HepG2 (cell line): ENCODE measurements around the gene CFAP69. TPM values are rescaled to one million over a fixed set of nuclear protein-coding genes. Genes with fewer than 3 reads are reported as not detected.

Experiments used
- ELF3 ChIP-seq: IDR thresholded peaks from 2 replicates; pipeline ENCODE4 v1.6.1; 2016; ENCODE audit warnings: missing genetic modification reagents, missing compliant biosample characterization
- FOXA3 ChIP-seq: IDR thresholded peaks from 2 replicates; pipeline ENCODE4 v1.6.1; 2016; ENCODE audit warnings: missing genetic modification reagents, missing compliant biosample characterization
- FOXK2 ChIP-seq: fragments of 450-650 bp; IDR thresholded peaks from 2 replicates; pipeline ENCODE4 v1.6.1; 2016
- JDP2 ChIP-seq: sonication (generic); formaldehyde crosslinking; IDR thresholded peaks from 2 replicates; pipeline ENCODE4 v1.8.1; 2022; ENCODE audit warnings: missing genetic modification reagents, borderline replicate concordance
- KDM3A ChIP-seq: IDR thresholded peaks from 2 replicates; pipeline ENCODE4 v1.6.1; 2018; ENCODE audit warnings: low read depth, missing compliant biosample characterization
- MAX ChIP-seq: IDR thresholded peaks from 2 replicates; pipeline ENCODE4 v1.6.1; 2012; ENCODE audit warnings: inconsistent platforms
- MIXL1 ChIP-seq: IDR thresholded peaks from 2 replicates; pipeline ENCODE4 v1.6.1; 2016
- PITX1 ChIP-seq: sonication (generic); formaldehyde crosslinking; IDR thresholded peaks from 2 replicates; pipeline ENCODE4 v1.5.1; 2020; ENCODE audit warnings: mild to moderate bottlenecking, missing genetic modification reagents
- RARA ChIP-seq: IDR thresholded peaks from 2 replicates; pipeline ENCODE4 v1.6.1; 2016; ENCODE audit warnings: missing genetic modification reagents, missing compliant biosample characterization
- RCOR2 ChIP-seq: IDR thresholded peaks from 2 replicates; pipeline ENCODE4 v1.6.1; 2016; ENCODE audit warnings: missing biosample characterization, missing genetic modification reagents
- SKI ChIP-seq: fragments of 450-650 bp; IDR thresholded peaks from one replicate; pipeline ENCODE4 v1.6.1; 2018; ENCODE audit warnings: mild to moderate bottlenecking; ENCODE audit not compliant: partially characterized antibody
- TCF7 ChIP-seq: sonication (generic); IDR thresholded peaks from 2 replicates; pipeline ENCODE4 v1.6.1; 2016; ENCODE audit warnings: antibody characterized with exemption, low read depth
- UBTF ChIP-seq: sonication (generic); formaldehyde crosslinking; IDR thresholded peaks from 2 replicates; pipeline ENCODE4 v1.4.0; 2020; ENCODE audit warnings: mild to moderate bottlenecking, missing genetic modification reagents
- ZC3H13 ChIP-seq: sonication (generic); formaldehyde crosslinking; IDR thresholded peaks from 2 replicates; pipeline ENCODE4 v1.8.1; 2023; ENCODE audit warnings: mild to moderate bottlenecking, missing genetic modification reagents, moderate library complexity
- ZNF121 ChIP-seq: sonication (generic); formaldehyde crosslinking; IDR thresholded peaks from 2 replicates; pipeline ENCODE4 v1.5.0; 2020; ENCODE audit warnings: mild to moderate bottlenecking, missing genetic modification reagents
- ZNF234 ChIP-seq: sonication (generic); formaldehyde crosslinking; conservative IDR thresholded peaks from 2 replicates; pipeline ENCODE4 v1.5.1; 2020; ENCODE audit warnings: mild to moderate bottlenecking, missing genetic modification reagents
- ZNF282 ChIP-seq: fragments of 450-650 bp; IDR thresholded peaks from 2 replicates; pipeline ENCODE4 v1.6.1; 2018; ENCODE audit not compliant: partially characterized antibody
- ZNF292 ChIP-seq: sonication (generic); formaldehyde crosslinking; IDR thresholded peaks from 2 replicates; pipeline ENCODE4 v1.8.1; 2022; ENCODE audit warnings: mild to moderate bottlenecking, low read depth, missing genetic modification reagents, borderline replicate concordance
- ZNF296 ChIP-seq: sonication (generic); formaldehyde crosslinking; conservative IDR thresholded peaks from 2 replicates; pipeline ENCODE4 v1.5.0; 2020; ENCODE audit warnings: mild to moderate bottlenecking, missing genetic modification reagents
- ZNF33B ChIP-seq: sonication (generic); formaldehyde crosslinking; IDR thresholded peaks from 2 replicates; pipeline ENCODE4 v1.5.1; 2020; ENCODE audit warnings: mild to moderate bottlenecking, missing genetic modification reagents
- ZNF691 ChIP-seq: sonication (generic); formaldehyde crosslinking; IDR thresholded peaks from 2 replicates; pipeline ENCODE4 v1.4.0; 2020; ENCODE audit warnings: missing genetic modification reagents, low read depth, mild to moderate bottlenecking, borderline replicate concordance
- ZNF800 ChIP-seq: sonication (generic); formaldehyde crosslinking; IDR thresholded peaks from 2 replicates; pipeline ENCODE4 v1.4.0; 2020; ENCODE audit warnings: missing genetic modification reagents
- ZNF83 ChIP-seq: sonication (generic); formaldehyde crosslinking; IDR thresholded peaks from 2 replicates; pipeline ENCODE4 v1.4.0; 2020; ENCODE audit warnings: missing genetic modification reagents, mild to moderate bottlenecking, borderline replicate concordance
- ZNF841 ChIP-seq: sonication (generic); formaldehyde crosslinking; IDR thresholded peaks from 2 replicates; pipeline ENCODE4 v1.8.1; 2023; ENCODE audit warnings: missing genetic modification reagents, borderline replicate concordance
- ZNF883 ChIP-seq: sonication (generic); formaldehyde crosslinking; IDR thresholded peaks from 2 replicates; pipeline ENCODE4 v1.5.1; 2020; ENCODE audit warnings: mild to moderate bottlenecking, missing genetic modification reagents; ENCODE audit errors: not compliant biosample characterization
- ZSCAN30 ChIP-seq: sonication (generic); formaldehyde crosslinking; IDR thresholded peaks from 2 replicates; pipeline ENCODE4 v1.5.0; 2020; ENCODE audit warnings: mild to moderate bottlenecking, missing genetic modification reagents
- polyA plus RNA-seq, 8 experiments: library from polyadenylated mRNA; depleted of rRNA in 3 of 8; stranded (reverse) in 7 of 8; unstranded in 1 of 8; fragments of >200 nt; fragmentation: Illumina TruSeq in 4 of 8; extraction: Trizol in 4 of 8; gene quantifications; 2 replicates each; pipeline versions ENCODE4 v1.2.1 to v1.2.3, GENCODE V29; 2011 to 2016; ENCODE audit warnings: low read depth in 4 of 8, missing spikeins in 1 of 8, mixed read lengths in 1 of 8; ENCODE audit not compliant: insufficient read depth in 1 of 8
- total RNA-seq, 5 experiments: library from RNA; depleted of rRNA; stranded (reverse); fragments of >200 nt; fragmentation: Illumina TruSeq; extraction: Trizol; gene quantifications; 2 replicates each; pipeline ENCODE4 v1.2.3, GENCODE V29; 2016; ENCODE audit warnings: low read depth in 1 of 5

CFAP69 gene
- total and polyA plus RNA-seq, 2 of the 13 experiments (the other 11 are each of a cell fraction or from before 2014, with no cell fraction given) = 2.2 to 4.0 TPM

- TF ChIP-seq MAX (peak; percentile 87), RCOR2 (CRISPR knock-in tag) (peak; percentile 34; the same call in 1 of the 2 replicates), ZNF121 (CRISPR knock-in tag) (peak; percentile 66; the same call in 1 of the 2 replicates), TCF7 (no peak), UBTF (CRISPR knock-in tag) (peak; percentile 100), SKI (peak; percentile 73), ZNF841 (CRISPR knock-in tag) (peak; percentile 70; the same call in 1 of the 2 replicates), ZNF800 (CRISPR knock-in tag) (peak; percentile 93), JDP2 (CRISPR knock-in tag) (no peak; the same call in 1 of the 2 replicates), ZNF33B (CRISPR knock-in tag) (0 out of 2 replicates have a peak, but pooled peaks have one; percentile 32), ELF3 (peak; percentile 64), ZNF234 (CRISPR knock-in tag) (0 out of 2 replicates have a peak, but pooled peaks have one; percentile 47), RARA (no peak; the same call in none of the 2 replicates), ZNF282 (no peak), ZNF883 (CRISPR knock-in tag) (peak; percentile 88), ZC3H13 (CRISPR knock-in tag) (peak; percentile 95), ZNF296 (CRISPR knock-in tag) (no peak), FOXK2 (no peak), MIXL1 (CRISPR knock-in tag) (0 out of 2 replicates have a peak, but pooled peaks have one; percentile 31), ZSCAN30 (CRISPR knock-in tag) (peak; percentile 17; the same call in 1 of the 2 replicates), ZNF292 (CRISPR knock-in tag) (peak; percentile 97; the same call in 1 of the 2 replicates), ZNF83 (peak; percentile 93), PITX1 (CRISPR knock-in tag) (peak; percentile 83; the same call in 1 of the 2 replicates), KDM3A (0 out of 2 replicates have a peak, but pooled peaks have one; percentile 49), ZNF691 (CRISPR knock-in tag) (peak; percentile 98; the same call in 1 of the 2 replicates), FOXA3 (CRISPR knock-in tag) (peak; percentile 58; the same call in 1 of the 2 replicates)
Measured at GRCh38 chr7:90211391-90212148, 33.4 kb upstream of the CFAP69 start, which contains the start of gene STEAP2 (continued).
